Measurements from ENCODE around the gene NXPH4.

The NXPH4 gene

DNA sequence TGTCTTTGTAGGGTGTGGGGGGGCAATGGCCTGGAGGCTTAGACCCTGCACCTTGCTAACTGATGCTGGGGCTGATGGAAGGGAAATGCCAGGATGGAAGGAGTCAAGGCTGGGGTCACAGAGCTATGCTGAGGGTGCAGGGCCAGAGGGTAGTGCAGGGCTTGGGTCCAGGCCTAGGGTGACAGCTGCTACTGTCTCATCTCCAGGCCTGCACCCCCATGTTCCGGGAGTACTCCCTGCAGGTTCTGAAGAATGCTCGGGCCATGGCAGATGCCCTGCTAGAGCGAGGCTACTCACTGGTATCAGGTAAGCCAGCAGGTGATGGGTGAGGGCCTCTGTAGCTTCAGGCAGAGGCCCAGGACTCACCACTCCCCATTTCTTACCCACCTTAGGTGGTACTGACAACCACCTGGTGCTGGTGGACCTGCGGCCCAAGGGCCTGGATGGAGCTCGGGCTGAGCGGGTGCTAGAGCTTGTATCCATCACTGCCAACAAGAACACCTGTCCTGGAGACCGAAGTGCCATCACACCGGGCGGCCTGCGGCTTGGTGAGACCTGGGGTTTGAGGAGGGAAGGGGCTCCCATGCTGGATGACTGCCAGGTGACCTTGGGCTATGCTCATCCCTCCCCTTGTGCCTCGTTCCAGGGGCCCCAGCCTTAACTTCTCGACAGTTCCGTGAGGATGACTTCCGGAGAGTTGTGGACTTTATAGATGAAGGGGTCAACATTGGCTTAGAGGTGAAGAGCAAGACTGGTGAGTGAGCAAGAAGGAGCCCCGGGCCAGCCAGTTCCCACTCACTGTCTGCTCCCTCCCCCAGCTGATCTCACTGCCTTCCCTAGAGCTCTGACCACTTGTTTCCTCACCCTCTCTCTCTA, 17.0 kb downstream of the NXPH4 start:
- DNase-seq: no peak

DNA sequence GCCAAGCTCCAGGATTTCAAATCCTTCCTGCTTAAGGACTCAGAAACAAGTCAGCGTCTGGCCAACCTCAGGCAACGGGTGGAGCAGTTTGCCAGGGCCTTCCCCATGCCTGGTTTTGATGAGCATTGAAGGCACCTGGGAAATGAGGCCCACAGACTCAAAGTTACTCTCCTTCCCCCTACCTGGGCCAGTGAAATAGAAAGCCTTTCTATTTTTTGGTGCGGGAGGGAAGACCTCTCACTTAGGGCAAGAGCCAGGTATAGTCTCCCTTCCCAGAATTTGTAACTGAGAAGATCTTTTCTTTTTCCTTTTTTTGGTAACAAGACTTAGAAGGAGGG, 17.6 kb downstream of the NXPH4 start:
- DNase-seq: no peak

- DNase-seq: no peak
Measured at GRCh38 chr12:57234571-57235016, 18.0 kb downstream of the NXPH4 start.

DNA sequence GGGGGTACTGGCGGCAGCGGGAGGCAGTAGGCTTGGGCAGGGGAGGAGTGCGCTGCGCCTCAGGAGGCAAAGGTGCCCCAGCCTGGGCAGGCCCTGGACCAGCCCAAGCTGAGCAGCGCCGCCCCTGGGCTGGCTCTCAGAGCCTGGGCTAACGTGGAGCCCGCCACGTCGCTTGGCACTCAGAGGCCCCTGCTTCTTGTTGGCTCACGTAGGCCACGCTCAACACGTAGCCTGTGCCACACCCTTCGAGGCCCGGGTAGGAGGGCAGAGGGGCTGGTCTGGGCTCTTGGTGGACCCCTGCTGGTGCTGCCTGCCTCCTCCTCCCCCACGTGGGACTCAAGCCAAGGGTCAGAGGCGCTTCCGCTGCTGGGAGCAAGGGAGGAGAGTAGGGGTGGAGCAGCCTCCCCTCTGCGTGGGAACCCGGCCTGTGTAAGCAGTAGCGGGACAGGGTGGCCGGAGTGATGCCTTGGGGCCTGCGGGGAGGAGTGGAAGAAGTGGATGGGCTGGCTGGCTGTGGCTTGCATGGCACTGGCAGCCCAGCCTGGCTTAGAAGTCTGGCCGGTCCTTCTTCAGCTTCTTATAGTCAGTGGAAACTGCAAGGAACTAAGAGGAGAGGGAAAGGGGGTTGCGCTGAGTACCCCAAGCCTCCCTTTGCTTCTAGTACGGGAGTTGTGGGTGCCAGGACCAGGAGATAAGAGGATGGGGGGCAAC, 18.6 kb downstream of the NXPH4 start:
- no peak for DNase-seq

GRCh38 chr12:57235728-57236131, 19.1 kb downstream of the NXPH4 start:
- no peak for DNase-seq

DNA sequence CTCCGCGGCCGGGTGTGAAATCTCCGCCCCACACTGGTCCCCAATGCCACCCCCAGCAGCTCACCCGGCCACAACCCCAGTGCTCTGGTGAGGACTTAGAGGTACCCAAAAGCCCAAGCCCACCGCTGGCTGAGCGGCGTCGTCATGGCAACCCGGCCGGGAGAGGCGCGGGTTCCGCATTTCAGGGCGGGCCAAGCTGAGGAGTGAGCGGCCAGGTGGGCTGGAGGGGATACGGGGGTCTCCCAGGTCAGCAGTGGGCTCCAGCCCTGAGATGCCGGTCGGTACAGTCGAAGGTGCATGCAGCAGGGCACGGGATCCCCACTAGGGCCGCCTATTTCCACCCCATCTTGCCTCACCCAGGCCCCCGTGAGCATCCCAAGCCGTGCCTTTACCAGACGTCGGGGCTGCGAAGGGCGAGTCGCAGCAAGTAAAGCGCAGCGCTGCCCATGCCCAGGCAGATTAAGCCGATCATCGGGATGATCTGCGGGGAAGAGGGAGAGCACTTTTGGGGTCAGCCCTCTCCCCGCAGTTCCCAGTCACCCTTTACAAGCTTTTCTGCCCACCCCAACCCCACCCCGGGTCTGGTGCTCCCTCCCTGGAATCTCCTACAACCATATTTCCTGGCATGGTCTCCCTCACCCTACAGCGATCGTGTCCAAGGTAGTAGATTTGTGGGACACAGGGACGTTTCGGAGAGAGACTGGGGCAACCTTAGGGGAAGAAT, 19.8 kb downstream of the NXPH4 start:
- DNase-seq: no peak

DNA sequence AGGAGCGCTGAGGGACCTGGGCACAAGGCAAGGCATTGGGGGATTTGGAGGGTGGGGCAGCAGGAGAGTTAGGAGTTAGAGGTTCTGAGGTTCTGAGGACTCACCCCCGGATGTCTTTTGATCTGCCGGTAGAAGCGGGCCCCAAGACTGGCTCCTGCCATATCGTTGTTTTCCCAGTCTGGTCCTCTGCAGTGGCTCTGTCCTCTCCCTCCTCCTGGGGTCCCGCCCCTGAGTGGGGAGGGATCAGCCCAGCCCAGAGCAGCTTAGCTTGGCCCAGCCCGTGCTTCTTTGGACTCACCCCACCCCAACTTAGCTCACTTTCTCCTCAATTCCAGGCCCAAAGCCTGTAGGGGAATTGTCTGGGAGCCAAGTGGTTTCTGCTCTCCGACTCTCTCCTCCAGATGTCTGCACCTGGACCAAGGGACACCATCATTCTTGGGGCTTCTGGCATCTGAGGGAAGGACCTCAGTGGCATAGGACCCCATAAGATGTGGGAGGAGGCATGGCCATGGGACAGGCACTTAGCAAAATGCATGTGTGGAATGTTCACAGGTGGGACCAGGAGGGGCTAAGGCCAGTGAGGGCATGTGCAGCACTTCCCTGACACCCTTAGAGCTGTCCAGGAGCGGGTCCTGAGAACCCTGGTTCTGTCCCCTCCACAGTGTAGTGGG, 20.5 kb downstream of the NXPH4 start:
- no peak for DNase-seq

- DNase-seq: no peak
Measured at GRCh38 chr12:57237596-57237931, 21.0 kb downstream of the NXPH4 start.

GRCh38 chr12:57237932-57238853, 21.6 kb downstream of the NXPH4 start:
- DNase-seq: no peak

DNA sequence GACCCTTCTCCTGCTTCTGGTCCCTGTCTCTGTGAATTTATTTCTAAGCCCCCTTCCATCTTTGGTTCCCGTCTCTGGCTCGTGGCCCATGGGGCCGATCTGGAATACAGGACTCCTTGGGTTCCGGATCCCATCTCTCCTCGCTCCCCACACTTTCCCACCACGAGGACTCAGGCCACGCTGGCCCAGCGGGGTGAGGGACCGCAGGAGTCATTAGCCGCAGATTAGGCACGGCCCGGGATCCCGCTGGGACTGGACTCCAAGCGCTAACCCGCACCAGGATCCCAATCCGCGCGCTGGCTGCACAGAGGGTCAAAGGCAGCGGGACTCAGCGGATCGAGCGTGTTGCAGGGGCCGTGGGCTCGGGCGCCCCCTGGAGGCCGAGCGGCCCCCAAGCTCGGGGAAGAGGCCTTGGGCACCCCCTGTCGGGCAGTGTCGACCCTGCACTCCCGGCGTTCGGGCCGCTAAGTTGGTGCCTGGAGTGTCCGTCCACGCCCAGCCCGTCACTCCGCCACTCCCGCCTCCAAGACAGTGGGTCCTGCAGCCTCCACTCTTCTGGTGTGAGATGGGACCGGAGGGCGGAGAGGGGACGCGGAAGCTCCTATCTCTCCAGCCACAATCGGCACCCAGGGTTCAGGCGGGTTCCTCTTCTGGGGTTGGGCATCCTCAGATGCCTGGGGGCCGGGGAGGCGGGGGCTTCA, 22.4 kb downstream of the NXPH4 start:
- DNase-seq: peak; percentile 100

DNA sequence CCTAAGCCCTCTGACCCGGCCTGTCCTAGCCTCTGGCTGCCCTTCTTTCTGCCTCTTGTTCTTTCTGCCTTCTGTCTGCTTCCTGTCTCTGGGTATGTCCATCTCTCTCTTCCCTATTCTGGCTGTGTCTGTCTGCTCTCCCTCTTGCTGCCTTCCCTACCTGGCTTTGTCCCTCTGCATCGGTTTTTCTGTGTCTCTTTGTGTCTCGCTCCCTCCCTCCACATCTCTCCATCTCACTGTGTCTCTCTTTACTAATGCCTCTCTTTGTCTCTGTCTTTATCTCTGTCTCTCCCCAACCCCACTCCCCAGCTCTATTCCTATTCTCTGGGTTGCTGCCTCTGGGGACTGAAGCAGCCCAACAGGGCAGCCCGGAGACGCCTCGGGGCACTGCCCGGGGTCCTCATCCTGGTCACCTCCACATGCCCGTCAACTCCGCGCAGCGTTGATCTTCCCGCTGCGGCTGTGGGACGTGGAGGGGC, 23.0 kb downstream of the NXPH4 start:
- no peak for DNase-seq

- no peak for DNase-seq
Measured at GRCh38 chr12:57240066-57240921, 23.7 kb downstream of the NXPH4 start.

DNA sequence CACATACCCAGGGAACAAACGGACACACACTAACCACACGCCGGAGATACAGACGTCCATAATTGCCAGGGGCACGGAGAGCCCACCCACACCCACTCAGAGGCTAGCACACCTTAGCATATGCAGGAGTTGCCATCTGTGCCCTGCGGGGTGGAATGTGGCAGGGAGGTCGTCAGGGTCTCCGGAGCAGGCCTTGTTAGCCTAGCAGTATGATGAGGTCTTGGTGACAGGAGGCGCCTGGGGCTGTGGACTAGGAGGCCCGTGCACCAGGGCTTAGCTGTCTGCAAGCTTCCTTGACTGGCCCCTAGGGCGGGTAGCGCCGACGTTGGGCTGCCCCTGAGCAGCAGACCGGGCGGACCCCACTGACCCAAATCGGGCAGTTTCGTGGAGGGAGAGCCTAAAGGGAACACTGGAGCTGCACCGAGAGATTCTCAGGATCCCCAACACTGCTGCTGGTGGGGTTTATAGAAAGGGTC, 24.4 kb downstream of the NXPH4 start:
- DNase-seq: no peak

DNA sequence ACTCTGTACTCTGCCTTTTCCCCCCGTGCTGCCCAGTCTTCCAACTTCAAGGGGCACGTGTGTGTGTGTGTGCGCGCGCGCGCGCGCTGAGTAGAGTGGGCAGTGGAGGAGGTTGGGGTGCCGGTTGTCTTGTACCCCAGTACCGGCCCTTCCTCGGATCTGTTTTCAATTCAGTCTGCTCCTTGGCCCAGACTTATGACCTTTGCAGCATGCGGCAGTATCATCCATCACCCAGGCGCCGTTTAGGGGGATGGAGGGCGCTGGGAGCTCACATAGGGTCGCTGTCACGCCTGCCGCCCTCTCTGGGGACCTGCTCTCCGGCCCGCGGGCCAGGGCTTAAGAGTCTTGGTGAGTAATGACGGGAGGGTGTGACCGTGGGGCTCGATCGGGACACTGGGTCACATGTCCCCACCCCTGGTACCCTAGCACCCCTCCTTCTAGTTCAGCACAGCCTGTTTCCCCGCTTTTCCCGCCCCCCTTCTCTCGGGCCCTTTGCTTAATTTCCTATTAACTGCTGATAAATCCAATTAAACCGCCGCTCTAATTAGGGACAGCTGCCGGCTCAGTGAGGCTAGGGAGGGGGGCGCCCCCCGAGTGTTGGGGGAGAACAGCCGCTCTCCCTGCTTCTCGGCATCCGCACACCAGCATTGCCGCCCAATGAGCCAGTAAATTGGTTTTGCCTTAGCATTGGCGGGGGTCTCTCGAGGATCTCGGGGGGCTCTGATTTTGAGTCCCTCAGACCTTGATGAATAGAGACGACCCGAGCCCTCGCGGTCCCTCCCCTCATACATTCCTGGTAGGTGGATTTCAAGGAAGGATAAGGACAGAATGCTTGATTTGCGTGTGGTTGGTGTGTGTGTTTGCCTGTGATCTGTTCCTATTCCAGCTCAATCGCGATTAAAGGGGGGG, 25.1 kb downstream of the NXPH4 start:
- no peak for DNase-seq

- no peak for DNase-seq
Measured at GRCh38 chr12:57242329-57242690, 25.7 kb downstream of the NXPH4 start.

DNA sequence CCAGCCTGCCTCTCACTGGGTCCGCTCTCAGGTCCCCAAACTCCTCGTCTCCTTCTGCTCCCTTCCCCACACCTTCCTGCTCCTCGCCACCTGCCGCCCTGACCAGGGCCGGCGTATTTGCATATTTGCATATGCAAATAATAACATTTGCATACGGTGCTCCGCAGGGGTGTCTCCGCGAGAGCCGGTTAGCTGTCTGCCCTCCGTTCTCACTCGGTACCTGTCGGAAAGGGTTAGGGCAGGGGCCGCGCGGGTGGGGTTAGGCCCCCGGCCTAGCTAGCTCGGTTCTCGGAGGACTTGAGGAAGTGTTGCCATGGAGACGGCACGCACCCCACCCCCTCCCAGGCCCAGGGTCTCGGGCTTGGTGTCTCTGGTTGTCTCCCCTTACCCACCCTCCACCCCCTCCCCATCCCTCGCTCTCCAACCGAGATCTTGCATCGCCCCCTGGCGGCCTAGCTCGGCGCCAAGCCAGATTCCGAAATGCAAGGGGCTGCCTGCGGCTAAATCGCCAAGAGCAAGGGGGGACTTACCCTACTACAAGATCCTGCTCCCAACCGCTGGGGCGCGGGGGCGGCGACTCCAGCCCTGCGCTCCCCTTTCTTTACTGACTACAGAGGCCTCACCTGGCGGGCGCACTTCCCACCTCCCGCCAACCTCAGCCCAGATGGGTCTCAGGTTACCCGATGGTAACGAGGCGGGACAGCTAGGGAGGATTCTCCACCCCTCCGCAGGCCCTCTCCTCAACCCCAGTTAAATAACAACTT, 26.3 kb downstream of the NXPH4 start:
- DNase-seq: peak; percentile 85

- DNase-seq: peak; percentile 99
Measured at GRCh38 chr12:57243521-57244311, 27.1 kb downstream of the NXPH4 start.

Measured in GOT3 (cell line).